HL-60/S4 treated with phorbol 12-myristate 13-acetate at 8.2 ng/mL for 4 days and 3 days (cell line): ENCODE data around the gene EIF4EBP2.

ENCODE experiments used
- in situ Hi-C: fragments of 300-500 bp; cut with MboI; formaldehyde crosslinking; loops from 2 replicates; pipeline ENCODE4 v1.15.0; 2022; ENCODE audit warnings: low sequenced_read_pairs

Gene EIF4EBP2

GRCh38 chr10:70376436-70377378 is 27.2 kb upstream of the EIF4EBP2 start:
- in situ Hi-C loops: no loop called here

- in situ Hi-C loops: no loop called here
These were observed 25.8 kb upstream of the EIF4EBP2 start for GRCh38 chr10:70378122-70378521.

- in situ Hi-C loops: no loop called here
These were observed 24.3 kb upstream of the EIF4EBP2 start for GRCh38 chr10:70379581-70380176.

- in situ Hi-C loops: no loop called here
These were observed 23.4 kb upstream of the EIF4EBP2 start for GRCh38 chr10:70380350-70381135.

- in situ Hi-C loops: no loop called here
These were observed 22.2 kb upstream of the EIF4EBP2 start for GRCh38 chr10:70381471-70382421.

GRCh38 chr10:70391654-70392053 is 12.3 kb upstream of the EIF4EBP2 start:
- in situ Hi-C loops: no loop called here

GRCh38 chr10:70396140-70396539 is 7.8 kb upstream of the EIF4EBP2 start:
- in situ Hi-C loops: no loop called here

- in situ Hi-C loops: no loop called here
These were observed 4.8 kb upstream of the EIF4EBP2 start for GRCh38 chr10:70399177-70399576.

GRCh38 chr10:70403483-70404035 is 386 bp upstream of the EIF4EBP2 start:
- in situ Hi-C loops: no loop called here

GRCh38 chr10:70404787-70405036 is 767 bp downstream of the EIF4EBP2 start:
- in situ Hi-C loops: no loop called here

GRCh38 chr10:70405037-70405824 is 1.3 kb downstream of the EIF4EBP2 start:
- in situ Hi-C loops: no loop called here

- in situ Hi-C loops: no loop called here
These were observed 5.8 kb downstream of the EIF4EBP2 start for GRCh38 chr10:70409772-70410171.

- in situ Hi-C loops: no loop called here
These were observed 6.7 kb downstream of the EIF4EBP2 start for GRCh38 chr10:70410608-70411007.

- in situ Hi-C loops: no loop called here
These were observed 8.4 kb downstream of the EIF4EBP2 start for GRCh38 chr10:70412356-70412755.

- in situ Hi-C loops: no loop called here
These were observed 13.6 kb downstream of the EIF4EBP2 start for GRCh38 chr10:70417568-70417967.

- in situ Hi-C loops: no loop called here
These were observed 14.3 kb downstream of the EIF4EBP2 start for GRCh38 chr10:70418229-70418628.

GRCh38 chr10:70418713-70419112 is 14.8 kb downstream of the EIF4EBP2 start:
- in situ Hi-C loops: no loop called here

- in situ Hi-C loops: no loop called here
These were observed 20.4 kb downstream of the EIF4EBP2 start for GRCh38 chr10:70424320-70424719.

GRCh38 chr10:70425096-70425495 is 21.2 kb downstream of the EIF4EBP2 start:
- in situ Hi-C loops: no loop called here

- in situ Hi-C loops: no loop called here
These were observed 22.9 kb downstream of the EIF4EBP2 start for GRCh38 chr10:70426823-70427222.
